ENCODE data around the gene DENND5A.

DNA sequence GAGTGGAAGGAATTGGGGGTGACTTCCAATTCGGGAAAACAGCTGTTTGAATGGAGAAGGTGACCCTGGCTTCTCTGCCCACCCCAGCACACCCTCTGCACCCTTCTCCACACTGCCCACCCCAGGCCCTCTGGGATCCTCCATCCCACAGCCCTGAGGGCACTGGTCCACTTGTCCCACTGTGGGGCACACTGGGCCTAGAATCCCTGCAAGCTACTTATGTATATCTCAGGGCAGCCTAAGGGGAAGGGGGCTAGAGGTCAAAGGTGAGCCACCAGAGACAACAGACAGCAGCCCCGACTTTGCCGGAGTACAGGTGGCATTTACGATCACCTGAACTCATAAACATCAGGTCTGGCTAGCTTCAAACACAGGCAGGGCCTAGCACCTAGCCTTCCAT is 173.1 kb downstream of the DENND5A start:
- TF ChIP-seq, protein P1, sequence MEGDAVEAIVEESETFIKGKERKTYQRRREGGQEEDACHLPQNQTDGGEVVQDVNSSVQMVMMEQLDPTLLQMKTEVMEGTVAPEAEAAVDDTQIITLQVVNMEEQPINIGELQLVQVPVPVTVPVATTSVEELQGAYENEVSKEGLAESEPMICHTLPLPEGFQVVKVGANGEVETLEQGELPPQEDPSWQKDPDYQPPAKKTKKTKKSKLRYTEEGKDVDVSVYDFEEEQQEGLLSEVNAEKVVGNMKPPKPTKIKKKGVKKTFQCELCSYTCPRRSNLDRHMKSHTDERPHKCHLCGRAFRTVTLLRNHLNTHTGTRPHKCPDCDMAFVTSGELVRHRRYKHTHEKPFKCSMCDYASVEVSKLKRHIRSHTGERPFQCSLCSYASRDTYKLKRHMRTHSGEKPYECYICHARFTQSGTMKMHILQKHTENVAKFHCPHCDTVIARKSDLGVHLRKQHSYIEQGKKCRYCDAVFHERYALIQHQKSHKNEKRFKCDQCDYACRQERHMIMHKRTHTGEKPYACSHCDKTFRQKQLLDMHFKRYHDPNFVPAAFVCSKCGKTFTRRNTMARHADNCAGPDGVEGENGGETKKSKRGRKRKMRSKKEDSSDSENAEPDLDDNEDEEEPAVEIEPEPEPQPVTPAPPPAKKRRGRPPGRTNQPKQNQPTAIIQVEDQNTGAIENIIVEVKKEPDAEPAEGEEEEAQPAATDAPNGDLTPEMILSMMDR (IDR thresholded peaks at IDR 0.05): no peak
- no peak for TF ChIP-seq EZH2 (IDR thresholded peaks at IDR 0.05; ENCODE audit: borderline replicate concordance, insufficient read depth, low read depth, low read length, poor library complexity, severe bottlenecking)
